Endothelial cell of umbilical vein (primary cell): ENCODE results near the gene CELA2B. TPM values are rescaled to one million over a fixed set of nuclear protein-coding genes. Genes with fewer than 3 reads are reported as not detected.

Experiments
- BruUV-seq: library from RNA; stranded (reverse); fragments of 400-500 nt; replicated peaks from 2 replicates; lab custom pipeline; 2021; lab: Mats Ljungman, UMichigan
- CTCF ChIA-PET: fragments of 300-600, 350-600 bp; sonication (Branson Sonifier 250); formaldehyde crosslinking; loops from one replicate; lab custom pipeline; 2021; ENCODE audit warnings: antibody characterized with exemption, inconsistent platforms; lab: Charles Lee
- POLR2A ChIA-PET: fragments of 300-600, 350-600 bp; sonication (Branson Sonifier 250); formaldehyde crosslinking; loops from one replicate; lab custom pipeline; 2021; ENCODE audit warnings: antibody characterized with exemption, inconsistent platforms; lab: Charles Lee
- DNase-seq: peaks from one replicate; pipeline ENCODE4 v3.0.0-alpha.2; 2011; ENCODE audit warnings: low read depth, low spot score
- FAIRE-seq: peaks from 2 replicates; lab custom pipeline; 2011; peaks lifted over from hg19 to GRCh38; lab: Jason Lieb, UNC
- H2AFZ ChIP-seq: 2 replicates; pipeline ENCODE4 v1.6.0; 2012; ENCODE audit warnings: low read depth, low read length, control low read depth, inconsistent platforms
- H3K27ac ChIP-seq: 2 replicates; pipeline ENCODE4 v1.5.1; 2011; ENCODE audit warnings: low read depth, mild to moderate bottlenecking, control low read depth, low read length, moderate library complexity; ENCODE audit not compliant: insufficient read depth
- H3K27me3 ChIP-seq, 2 experiments: 2 replicates each; pipeline versions ENCODE4 v1.6.0 to v1.6.1; 2011; ENCODE audit warnings: low read length in 2 of 2, mixed read lengths in 1 of 2; ENCODE audit not compliant: control insufficient read depth in 2 of 2, insufficient read depth in 2 of 2
- H3K36me3 ChIP-seq, 2 experiments: 2 replicates in 1 of 2; 3 replicates in 1 of 2; pipeline ENCODE4 v1.5.1; 2011; ENCODE audit warnings: low read length in 2 of 2, mild to moderate bottlenecking in 1 of 2, moderate library complexity in 1 of 2; ENCODE audit not compliant: control insufficient read depth in 2 of 2, insufficient read depth in 2 of 2; ENCODE audit errors: extremely low read depth in 1 of 2
- H3K4me1 ChIP-seq: 3 replicates; pipeline ENCODE4 v1.5.1; 2011; ENCODE audit warnings: mild to moderate bottlenecking, low read length; ENCODE audit not compliant: control insufficient read depth, insufficient read depth; ENCODE audit errors: extremely low read depth
- H3K4me2 ChIP-seq: 2 replicates; pipeline ENCODE4 v1.6.1; 2011; ENCODE audit warnings: low read length, control low read depth, mixed read lengths; ENCODE audit not compliant: insufficient read depth
- H3K4me3 ChIP-seq, 3 experiments: fragments of 200-600 bp in 1 of 3; sonication (generic), shearing (Covaris generic) in 1 of 3; replicated peaks in 1 of 3; 2 replicates each; pipeline ENCODE4 v1.5.1; 2011 to 2016; ENCODE audit warnings: control low read depth in 3 of 3, low read length in 3 of 3, mild to moderate bottlenecking in 2 of 3, inconsistent platforms in 1 of 3, low read depth in 1 of 3, moderate library complexity in 1 of 3; ENCODE audit not compliant: insufficient read depth in 1 of 3
- H3K79me2 ChIP-seq: 2 replicates; pipeline ENCODE4 v1.6.0; 2012; ENCODE audit warnings: low read length, inconsistent platforms; ENCODE audit not compliant: control insufficient read depth, insufficient read depth
- H3K9ac ChIP-seq: replicated peaks from 2 replicates; pipeline ENCODE3; 2011; ENCODE audit warnings: low read length, control low read depth; ENCODE audit not compliant: insufficient read depth; ENCODE audit errors: extremely low read depth
- H3K9me1 ChIP-seq: replicated peaks from 3 replicates; pipeline ENCODE4 v1.6.0; 2011; ENCODE audit warnings: mild to moderate bottlenecking, low read length; ENCODE audit not compliant: control insufficient read depth, insufficient read depth; ENCODE audit errors: extremely low read depth
- H3K9me3 ChIP-seq: replicated peaks from 2 replicates; pipeline ENCODE4 v1.5.1; 2012; ENCODE audit warnings: low read length, inconsistent platforms; ENCODE audit not compliant: control insufficient read depth, insufficient read depth
- H4K20me1 ChIP-seq: replicated peaks from 2 replicates; pipeline ENCODE3; 2011; ENCODE audit warnings: mild to moderate bottlenecking, low read length; ENCODE audit not compliant: control insufficient read depth, insufficient read depth; ENCODE audit errors: extremely low read depth
- EZH2 ChIP-seq: IDR thresholded peaks from 2 replicates; pipeline ENCODE4 v1.6.1; 2012; ENCODE audit warnings: borderline replicate concordance, low read depth, mild to moderate bottlenecking, moderate library complexity, low read length, inconsistent platforms; ENCODE audit not compliant: severe bottlenecking
- FOS ChIP-seq: IDR thresholded peaks from 2 replicates; pipeline ENCODE4 v1.6.1; 2011; ENCODE audit warnings: mild to moderate bottlenecking, low read length, moderate library complexity, borderline replicate concordance; ENCODE audit not compliant: insufficient read depth
- GATA2 ChIP-seq: IDR thresholded peaks from 2 replicates; pipeline ENCODE4 v1.7.0; 2011; ENCODE audit warnings: low read depth, mild to moderate bottlenecking, moderate library complexity, mixed read lengths, low read length; ENCODE audit not compliant: insufficient read length, insufficient read depth
- JUN ChIP-seq: IDR thresholded peaks from 2 replicates; pipeline ENCODE4 v1.6.1; 2011; ENCODE audit warnings: borderline replicate concordance, low read depth; ENCODE audit not compliant: insufficient read length, insufficient read depth
- MYC ChIP-seq: IDR thresholded peaks from one replicate; pipeline ENCODE4 v1.6.1; 2011; ENCODE audit warnings: mild to moderate bottlenecking, low read depth, low read length
- POLR2A ChIP-seq: IDR thresholded peaks from 2 replicates; pipeline ENCODE4 v1.6.1; 2012; ENCODE audit warnings: low read depth, mild to moderate bottlenecking, control low read depth, low read length
- POLR2AphosphoS5 ChIP-seq: IDR thresholded peaks from 2 replicates; pipeline ENCODE4 v1.6.1; 2012; ENCODE audit warnings: low read depth, mild to moderate bottlenecking, control low read depth, low read length, moderate library complexity; ENCODE audit not compliant: insufficient read depth
- dilution Hi-C: fragments of 300-500 bp; cut with MboI; formaldehyde crosslinking; loops from one replicate; pipeline ENCODE4 v1.15.0; 2019; ENCODE audit warnings: low sequenced_read_pairs; ENCODE audit not compliant: extremely low pct_ligation_motif_present
- intact Hi-C: fragments of 100-400 bp; cut with micrococcal nuclease; formaldehyde crosslinking; loops from one replicate; pipeline ENCODE4 v1.10.0; 2022
- polyA plus RNA-seq, 4 experiments: library from polyadenylated mRNA; depleted of rRNA in 3 of 4; stranded (reverse) in 3 of 4; unstranded in 1 of 4; fragments of >200 nt; gene quantifications; 2 replicates each; pipeline versions ENCODE4 v1.2.1 to v1.2.3, GENCODE V29; 2011 to 2012; ENCODE audit warnings: missing spikeins in 1 of 4
- total RNA-seq: library from RNA; stranded (reverse); gene quantifications from 2 replicates; pipeline ENCODE4 v1.2.3, GENCODE V29; 2021
- TF ChIP-seq, protein P1 (sequence below), 2 donors: IDR thresholded peaks; 1 replicate in 1 of 2; 2 replicates in 1 of 2; pipeline ENCODE4 v1.5.1; 2011; ENCODE audit warnings: low read length in 2 of 2, mild to moderate bottlenecking in 2 of 2, moderate library complexity in 2 of 2, control low read depth in 1 of 2, inconsistent platforms in 1 of 2, low read depth in 1 of 2; ENCODE audit not compliant: insufficient read depth in 1 of 2; ENCODE audit errors: extremely low read depth in 1 of 2
- TF ChIP-seq, protein P2 (sequence below): IDR thresholded peaks from 2 replicates; pipeline ENCODE4 v1.6.1; 2011; ENCODE audit not compliant: insufficient read depth, insufficient read length

The CELA2B gene
- total and polyA plus RNA-seq, 2 donors (not counting 3 experiments of a cell fraction or from before 2014, with no cell fraction given), result not detected

DNA sequence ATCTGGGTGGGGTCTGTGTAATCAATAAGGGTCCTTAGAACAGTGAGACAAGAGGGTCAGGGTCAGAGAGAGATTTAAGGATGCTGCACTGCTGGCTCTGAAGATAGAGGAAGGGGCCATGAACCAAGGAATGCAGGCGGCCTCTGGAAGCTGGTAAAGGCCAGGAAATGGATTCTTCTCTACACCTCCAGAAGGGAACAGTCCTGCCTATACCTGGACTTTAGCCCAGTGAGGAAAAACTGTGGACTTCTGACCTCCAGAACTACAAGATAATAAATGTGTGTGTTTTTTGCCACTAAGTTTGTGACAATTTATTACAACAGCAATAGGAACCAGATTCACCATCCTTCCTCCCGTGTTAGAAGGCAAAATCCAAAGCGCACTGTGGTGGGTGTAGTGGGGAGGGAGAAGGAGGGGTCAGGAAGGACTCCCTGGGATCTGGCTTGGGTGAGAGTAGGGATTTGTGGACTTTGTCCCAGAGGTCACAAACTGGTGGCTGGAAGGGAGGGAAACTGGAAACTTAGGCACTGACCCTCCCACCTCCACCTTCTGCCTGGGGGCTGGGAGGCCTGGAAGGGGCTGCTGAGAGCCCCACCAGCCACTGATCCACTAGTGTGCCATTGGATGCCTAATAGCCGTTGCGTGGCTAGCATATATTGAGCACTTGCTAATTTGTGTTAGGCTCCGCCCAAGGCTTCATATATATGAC lies 24.7 kb upstream of the CELA2B start:
- H3K79me2 ChIP-seq, result no peaks in the 10 kb centered on the region
- dilution Hi-C loops (no loop called here), intact Hi-C loops (no loop called here)
- no peak overlapping the region for H3K4me2 ChIP-seq
- DNase-seq, result no peak
- H3K9me3 ChIP-seq, result no peaks in the 10 kb centered on the region
- POLR2A ChIA-PET, result no interaction called here
- no peak overlapping the region for H3K27ac ChIP-seq
- FAIRE-seq, result no peak
- H2AFZ ChIP-seq, result no peak overlapping the region
- no peak overlapping the region for H3K4me3 ChIP-seq
- BruUV-seq, result no TSS peak
- H3K36me3 ChIP-seq, result no peaks in the 10 kb centered on the region
- H4K20me1 ChIP-seq, result no peaks in the 10 kb centered on the region
- TF ChIP-seq JUN, result no peak
- TF ChIP-seq, protein P1, sequence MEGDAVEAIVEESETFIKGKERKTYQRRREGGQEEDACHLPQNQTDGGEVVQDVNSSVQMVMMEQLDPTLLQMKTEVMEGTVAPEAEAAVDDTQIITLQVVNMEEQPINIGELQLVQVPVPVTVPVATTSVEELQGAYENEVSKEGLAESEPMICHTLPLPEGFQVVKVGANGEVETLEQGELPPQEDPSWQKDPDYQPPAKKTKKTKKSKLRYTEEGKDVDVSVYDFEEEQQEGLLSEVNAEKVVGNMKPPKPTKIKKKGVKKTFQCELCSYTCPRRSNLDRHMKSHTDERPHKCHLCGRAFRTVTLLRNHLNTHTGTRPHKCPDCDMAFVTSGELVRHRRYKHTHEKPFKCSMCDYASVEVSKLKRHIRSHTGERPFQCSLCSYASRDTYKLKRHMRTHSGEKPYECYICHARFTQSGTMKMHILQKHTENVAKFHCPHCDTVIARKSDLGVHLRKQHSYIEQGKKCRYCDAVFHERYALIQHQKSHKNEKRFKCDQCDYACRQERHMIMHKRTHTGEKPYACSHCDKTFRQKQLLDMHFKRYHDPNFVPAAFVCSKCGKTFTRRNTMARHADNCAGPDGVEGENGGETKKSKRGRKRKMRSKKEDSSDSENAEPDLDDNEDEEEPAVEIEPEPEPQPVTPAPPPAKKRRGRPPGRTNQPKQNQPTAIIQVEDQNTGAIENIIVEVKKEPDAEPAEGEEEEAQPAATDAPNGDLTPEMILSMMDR (IDR thresholded peaks at IDR 0.05; ENCODE audit: extremely low read depth in 1 of 2, insufficient read depth in 1 of 2, low read depth in 1 of 2, low read length in 2 of 2), result no peak
- TF ChIP-seq GATA2, result no peak
- TF ChIP-seq EZH2, result no peak
- TF ChIP-seq POLR2AphosphoS5, result no peak
- TF ChIP-seq, protein P2, sequence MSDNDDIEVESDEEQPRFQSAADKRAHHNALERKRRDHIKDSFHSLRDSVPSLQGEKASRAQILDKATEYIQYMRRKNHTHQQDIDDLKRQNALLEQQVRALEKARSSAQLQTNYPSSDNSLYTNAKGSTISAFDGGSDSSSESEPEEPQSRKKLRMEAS, result no peak
- TF ChIP-seq MYC, result no peak
- TF ChIP-seq FOS, result no peak
- TF ChIP-seq POLR2A, result no peak
- H3K27me3 ChIP-seq, result no peaks in the 10 kb centered on the region
- H3K4me1 ChIP-seq, result no peaks in the 10 kb centered on the region
- CTCF ChIA-PET, result no interaction called here
- H3K9me1 ChIP-seq, result no peaks in the 10 kb centered on the region
- H3K9ac ChIP-seq, result no peak overlapping the region
